Activated T-helper 9 cell treated with anti-CD3 and anti-CD28 coated beads, Interleukin-2, amount 50 U/mL, for 16 hours (primary cell): ENCODE results near the gene ZNF385B.
"Not testable (repeated sequence)": the region's sequence is repeated elsewhere in the genome, so short reads cannot be mapped to it uniquely, and the experiment has no call there.

Experiments used
- DNase-seq: peaks from one replicate; pipeline ENCODE4 v3.0.0-alpha.2; 2020; ENCODE audit warnings: low read depth

Gene ZNF385B

DNA sequence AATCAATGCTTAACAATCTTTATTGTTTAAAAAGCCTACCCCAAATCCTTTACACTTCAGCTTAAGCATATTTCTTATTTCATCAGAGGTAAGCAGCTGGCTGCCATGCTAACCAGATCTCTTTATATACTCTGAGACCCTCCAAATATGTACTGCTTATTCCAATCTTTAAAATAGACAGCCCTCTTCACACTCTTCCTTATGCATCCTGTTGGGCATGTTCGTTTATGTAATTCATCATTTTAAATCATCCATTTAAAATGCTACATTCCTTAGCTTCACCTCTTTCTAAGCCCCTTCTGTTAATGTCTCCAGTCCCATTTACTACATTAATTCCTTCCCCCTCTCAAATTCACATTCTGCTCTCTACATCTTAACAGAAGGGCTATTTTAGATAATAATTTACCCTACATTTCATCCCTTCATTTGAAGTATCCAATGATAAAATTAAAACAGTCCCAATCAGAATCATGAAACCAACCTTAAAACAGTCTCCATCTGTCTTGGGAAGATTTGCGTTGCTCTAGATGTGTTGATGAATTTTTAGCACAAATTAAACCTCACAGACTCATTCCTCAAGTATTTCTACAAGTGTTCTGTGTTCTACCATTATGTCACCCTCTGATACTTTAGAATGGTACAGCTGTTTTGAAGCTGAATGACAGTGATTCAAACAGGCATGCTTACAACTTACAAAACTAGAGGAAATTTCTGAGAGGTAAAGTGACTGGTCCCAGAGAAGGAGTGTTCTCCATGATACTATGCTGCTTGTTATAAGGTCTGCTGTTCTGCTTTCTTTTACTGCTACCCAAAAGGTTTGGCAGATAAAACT, 59.1 kb downstream of the ZNF385B start:
- no peak for DNase-seq

DNA sequence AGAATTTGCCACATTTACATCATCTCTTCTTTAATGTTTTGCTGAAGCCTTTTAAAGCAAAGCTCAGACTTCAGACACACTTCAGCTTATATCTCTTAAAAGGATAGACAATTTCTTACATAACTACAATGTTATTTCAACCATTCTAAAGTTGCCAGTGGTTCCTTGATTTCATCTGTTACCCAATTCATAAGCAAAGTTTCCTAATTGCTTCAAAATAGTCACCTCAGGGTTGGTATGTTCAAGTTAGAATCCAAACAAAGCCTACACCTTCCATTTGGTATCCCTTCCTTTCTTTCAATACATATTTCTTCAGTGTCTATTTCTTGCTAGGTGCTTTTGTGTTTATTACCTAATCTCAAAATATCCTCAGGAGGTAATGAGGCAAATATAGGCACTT, 60.6 kb downstream of the ZNF385B start:
- no peak for DNase-seq

DNA sequence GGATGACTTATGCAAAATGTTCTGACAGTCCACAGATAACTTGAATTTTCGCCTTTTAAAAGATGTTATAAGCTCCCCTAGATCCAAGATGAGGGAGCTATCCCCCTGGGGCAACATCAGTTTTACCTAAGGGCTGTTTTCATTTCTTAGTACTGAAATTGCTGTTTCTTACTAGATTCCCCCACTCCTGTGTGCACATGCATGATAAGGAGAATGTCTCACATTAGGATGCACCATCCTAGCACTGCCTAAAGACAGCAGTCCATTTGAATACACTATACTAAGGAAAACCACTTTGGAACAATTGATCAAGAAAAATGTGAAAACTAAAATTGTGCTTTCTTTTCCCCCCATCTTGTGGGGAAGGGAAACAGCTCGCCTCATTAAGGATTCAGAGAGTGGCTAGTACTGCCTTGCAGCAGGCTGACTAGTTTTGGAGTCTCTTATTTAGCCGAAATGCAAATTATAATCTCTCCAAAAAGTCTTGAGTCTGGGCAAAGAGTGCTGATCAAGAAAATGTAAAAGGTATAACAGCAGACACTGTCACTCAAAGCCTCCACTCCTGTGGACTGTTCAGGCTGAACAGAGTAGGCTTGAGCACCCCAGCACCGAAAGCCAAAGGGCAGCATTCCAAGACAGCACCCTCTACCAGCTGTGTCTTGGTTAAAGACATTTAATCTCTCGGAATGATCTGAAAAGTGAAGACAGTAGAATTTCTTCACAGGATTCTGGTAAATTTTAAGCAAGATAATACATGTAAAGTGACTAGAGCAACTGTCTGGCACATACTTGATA, 65.0 kb downstream of the ZNF385B start:
- no peak for DNase-seq

DNA sequence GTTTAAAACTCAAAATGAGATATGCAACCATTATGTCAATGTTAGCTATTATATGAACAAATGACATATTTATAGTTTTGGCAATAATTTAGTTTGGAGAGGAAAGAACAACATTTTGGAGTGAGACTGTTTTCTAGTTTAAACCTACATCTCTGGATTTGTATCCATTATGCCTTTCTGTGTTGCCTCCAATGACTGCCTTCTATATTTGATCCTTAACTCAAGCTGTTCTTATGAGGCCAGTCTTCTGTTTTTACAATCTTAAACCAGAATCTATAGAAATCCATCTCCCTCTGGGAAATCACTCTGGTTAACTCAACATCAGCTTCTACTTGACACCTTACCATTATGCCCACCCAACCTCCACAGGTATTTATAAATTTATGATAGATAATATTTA, 67.5 kb downstream of the ZNF385B start:
- DNase-seq = no peak

DNA sequence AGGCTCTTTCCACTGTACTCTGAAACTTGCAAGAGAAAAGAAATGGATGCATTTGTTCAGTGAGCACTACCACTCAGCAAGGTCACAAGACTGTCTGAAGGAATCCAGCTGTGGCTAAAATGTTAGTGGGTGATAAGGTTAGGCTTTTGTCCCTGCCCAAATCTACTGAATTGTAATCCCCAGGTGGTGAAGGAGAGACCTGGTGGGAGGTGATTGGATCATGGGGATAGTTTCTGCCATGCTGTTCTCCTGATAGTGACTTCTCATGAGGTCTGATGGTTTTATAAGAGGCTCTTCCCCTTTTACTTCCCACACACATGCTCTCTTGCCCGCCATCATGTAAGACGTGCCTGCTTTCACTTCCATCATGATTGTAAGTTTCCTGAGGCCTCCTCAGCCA, 68.2 kb downstream of the ZNF385B start:
- no peak for DNase-seq

DNA sequence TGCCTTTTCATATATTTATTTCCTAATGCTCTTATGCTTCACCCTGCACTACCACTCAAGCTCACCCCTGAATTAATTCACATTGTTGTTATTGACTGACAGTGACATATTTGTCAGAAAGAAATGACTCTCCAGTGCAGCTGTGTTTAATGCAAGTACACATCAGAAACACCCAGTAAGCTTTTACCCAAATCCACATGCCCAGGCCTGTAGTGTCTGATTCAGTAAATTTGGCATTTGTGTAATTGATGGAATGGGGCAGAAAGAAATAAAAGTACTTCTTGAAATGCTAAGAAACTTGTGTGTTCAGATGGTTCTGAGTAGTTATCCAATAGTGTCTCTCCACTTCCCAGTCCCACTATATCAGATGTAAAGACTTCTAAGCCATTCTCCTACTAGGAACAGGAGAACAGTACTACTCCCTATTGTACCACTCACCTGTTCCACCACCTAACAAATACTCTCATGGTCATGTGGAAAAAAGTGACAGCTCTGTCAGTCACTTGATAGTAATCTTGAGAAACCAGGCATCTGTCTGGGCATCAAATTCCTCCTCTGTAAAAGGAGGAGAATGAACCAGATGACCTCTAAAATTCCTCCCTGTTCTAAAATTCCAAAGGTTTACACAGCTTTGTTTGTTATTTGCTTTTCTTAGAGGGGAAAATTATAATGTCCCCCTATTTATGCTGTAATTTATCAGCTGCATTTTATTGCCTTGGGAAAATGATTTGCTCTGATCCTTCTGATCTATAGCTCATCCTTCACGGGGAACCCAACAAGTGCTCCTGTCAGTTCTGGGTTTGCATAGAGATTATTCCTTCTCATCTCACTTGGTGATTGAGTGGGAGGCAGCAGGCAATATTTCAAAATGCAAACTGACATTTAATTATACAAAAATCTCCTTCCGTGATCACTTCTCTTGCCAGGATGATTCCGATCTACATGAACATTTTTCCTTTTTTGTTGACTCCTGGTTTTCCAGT, 70.9 kb downstream of the ZNF385B start:
- no peak for DNase-seq

DNA sequence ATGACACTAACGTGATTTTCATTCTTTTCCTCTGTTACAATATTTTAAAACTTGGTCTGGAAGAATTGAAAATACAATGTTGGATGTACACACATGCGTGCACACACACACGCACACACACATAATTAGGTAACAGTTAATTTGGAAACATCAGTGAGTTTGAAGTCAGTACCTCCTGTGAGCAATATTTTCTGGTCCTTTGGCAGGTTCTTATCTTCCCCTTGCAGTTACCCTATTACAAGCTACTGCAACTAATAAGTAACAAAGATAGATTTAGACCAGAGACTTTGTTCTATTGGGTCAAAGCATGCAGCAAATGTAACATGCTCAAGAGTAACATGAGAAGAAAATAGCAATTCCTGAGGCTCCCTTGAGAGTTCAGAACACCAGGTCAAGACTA, 73.3 kb downstream of the ZNF385B start:
- no peak for DNase-seq

DNA sequence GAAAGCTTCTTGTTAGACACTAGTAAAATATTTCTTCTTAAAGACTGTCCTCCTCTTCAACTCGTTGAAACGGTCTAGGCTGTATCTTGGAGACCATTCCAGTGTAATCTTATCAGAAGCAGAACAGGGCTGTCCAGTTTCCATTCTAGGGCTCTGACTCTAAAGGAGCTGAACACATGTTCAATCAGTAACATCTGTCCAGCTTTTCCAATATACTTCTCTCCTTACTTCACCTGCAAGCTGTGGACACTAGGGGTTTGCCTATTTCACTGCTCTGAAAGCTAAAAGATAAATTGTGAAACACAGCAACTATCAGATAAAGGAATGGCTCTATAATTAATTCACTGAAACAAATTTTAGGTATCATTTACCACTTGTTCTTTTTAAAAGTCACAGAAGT, 73.8 kb downstream of the ZNF385B start:
- DNase-seq = no peak

DNA sequence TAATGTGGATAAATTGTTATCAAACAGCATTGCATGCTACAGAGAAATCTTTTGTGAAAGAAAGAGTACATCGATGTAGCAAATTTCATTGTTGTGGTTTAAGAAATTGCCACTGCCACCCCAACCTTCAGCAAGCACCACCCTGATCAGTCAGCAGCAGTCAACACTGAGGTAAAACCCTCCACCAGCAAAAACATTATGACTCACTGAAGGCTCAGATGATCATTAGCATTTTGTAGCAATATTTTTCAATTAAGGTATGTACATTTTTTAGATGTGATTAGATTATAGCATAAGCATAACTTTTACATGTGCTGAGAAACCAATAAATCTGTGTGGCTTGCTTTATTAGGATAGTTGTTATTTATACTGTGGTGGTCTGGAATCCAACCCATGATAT, 75.5 kb downstream of the ZNF385B start:
- no peak for DNase-seq

DNA sequence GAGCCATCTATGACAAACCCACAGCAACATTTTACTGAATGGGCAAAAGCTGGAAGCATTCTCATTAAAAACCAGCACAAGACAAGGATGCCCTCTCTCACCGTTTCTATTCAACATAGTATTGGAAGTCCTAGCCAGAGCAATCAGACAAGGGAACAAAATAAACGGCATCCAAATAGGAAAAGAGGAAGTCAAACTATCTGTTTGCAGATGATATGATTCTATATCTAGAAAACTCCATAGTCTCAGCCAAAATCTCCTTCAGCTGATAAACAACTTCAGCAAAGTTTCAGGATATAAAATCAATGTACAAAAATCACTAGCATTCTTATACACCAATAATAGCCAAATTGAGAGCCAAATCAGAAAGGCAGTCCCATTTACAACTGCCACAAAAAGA, 79.1 kb downstream of the ZNF385B start:
- DNase-seq = not testable (repeated sequence)

DNA sequence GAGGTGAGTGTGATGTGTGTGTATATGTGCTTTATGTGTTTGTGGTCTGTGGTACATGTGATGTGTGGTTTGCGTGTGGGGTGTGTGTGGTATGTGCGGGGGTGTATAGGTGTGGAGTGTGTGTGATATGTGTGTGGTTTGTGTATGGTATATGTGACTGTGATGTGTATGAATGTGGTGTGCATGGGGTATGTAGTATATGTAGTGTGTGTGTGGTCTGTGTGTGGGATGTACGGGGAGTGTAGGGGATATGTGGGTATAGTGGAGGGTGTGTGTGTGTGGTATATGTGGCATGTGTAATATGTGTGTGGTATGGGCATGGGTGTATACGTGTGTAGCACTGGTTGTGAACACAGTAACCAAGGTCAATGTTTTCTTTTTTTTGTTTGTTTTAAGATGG, 87.4 kb downstream of the ZNF385B start:
- no peak for DNase-seq

DNA sequence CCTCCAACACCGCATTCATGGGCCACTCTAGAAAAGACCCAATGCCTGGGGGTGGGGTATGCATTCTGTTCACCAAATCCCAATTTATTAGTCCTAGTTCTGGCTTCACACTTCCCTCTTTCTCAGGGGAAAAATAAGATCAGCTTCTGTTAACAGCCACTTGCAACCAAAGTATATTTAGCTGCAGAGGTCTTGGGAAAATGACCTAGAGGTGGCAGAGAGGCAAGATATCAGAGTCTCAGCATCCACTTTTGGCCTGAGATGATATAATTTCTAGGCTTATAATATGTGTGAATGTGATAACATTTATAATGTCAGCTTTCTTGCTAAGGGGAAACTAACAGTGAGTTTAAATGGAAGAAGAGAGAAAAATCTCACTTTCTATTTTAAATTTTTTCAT, 89.1 kb downstream of the ZNF385B start:
- no peak for DNase-seq

DNA sequence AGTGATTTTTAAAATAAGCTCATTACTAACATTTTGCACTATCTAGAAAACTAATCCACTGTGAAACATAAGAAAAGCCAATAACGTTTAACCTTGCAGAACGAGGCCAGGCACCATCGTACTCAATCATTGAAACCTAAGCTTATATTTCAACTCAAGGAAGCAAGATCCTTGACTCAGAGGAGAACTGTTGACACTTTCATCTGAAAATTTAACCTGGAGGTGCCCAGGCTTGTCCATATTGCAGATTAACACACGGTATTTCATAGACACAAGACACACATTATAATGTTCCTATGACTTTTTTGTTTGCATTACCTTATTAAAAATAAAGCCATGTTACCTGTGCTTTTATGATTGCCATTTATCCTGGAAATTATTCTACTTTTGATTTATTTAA, 89.6 kb downstream of the ZNF385B start:
- DNase-seq = no peak

DNA sequence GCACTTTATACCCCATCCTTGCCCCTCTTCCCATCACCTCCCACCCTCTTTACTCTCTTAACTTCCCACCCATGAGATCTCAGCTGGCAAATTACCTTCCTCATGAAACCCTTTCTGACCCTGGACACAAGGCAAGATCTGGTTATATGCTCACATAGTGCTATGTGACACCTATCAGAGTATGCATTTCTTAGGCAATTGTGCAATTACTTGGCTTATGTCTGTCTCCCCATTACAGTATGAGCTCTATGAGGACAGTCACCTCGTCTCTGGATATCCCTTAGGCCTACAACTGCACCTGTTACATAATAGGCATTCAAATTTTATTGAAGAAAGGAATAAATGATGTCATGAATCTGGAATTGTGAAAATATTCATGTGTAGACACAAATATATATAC, 91.4 kb downstream of the ZNF385B start:
- no peak for DNase-seq

DNA sequence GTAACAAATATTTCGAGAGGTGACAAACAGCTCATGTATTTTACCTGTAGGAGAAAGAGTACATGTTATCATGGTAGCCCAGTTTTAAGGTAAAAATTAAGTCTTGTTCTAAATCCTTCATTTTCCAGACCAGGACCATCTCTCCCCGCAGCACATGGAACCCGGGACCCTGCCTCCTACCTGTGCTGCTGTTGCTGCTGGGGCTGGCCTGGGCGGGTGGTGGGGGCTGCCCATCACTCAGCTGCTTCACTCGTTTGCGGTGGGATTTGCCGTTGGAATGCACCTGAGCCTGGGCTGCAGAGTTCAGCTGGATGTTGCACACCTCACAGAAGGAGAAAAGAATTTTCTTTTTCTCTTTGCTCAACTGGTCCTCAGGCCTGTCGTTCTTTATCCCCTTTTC, 92.1 kb downstream of the ZNF385B start:
- no peak for DNase-seq

DNA sequence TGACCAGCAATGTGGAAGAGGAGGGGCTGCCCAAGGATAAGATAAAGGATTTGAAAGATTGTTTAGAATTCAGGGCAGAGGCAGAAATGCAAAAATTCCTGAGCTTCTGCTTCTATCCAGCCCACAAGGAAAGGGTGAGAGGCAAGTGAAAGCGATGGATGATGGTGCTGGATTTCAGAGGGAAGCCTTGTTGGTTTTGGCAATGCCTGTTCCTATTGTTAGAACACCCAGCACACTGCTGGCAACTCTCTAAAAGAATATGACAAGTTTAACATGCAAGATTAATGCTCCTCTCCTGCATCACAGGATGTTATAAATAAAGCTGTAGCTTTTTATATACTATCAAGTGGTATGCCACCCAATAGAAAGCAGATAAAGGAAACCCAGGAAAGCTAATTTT, 92.6 kb downstream of the ZNF385B start:
- no peak for DNase-seq

DNA sequence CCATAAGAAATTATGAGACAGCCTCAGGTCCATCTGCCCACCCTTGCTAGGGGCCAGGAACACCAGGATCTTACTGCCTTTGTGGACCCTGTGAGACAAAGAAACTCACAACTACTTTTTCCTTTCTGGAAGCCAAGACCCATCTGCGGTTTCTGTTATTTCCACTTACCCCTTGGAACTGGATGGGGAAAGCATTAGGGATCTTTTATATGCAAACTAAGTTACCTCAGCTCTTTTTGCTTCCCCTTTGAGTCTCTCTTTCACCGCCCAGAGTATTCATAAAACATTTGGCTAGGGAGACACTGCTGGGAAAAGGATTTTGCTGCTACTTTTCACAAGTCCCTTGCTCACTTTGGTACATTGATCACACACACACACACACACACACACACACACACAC, 95.7 kb downstream of the ZNF385B start:
- DNase-seq = no peak

DNA sequence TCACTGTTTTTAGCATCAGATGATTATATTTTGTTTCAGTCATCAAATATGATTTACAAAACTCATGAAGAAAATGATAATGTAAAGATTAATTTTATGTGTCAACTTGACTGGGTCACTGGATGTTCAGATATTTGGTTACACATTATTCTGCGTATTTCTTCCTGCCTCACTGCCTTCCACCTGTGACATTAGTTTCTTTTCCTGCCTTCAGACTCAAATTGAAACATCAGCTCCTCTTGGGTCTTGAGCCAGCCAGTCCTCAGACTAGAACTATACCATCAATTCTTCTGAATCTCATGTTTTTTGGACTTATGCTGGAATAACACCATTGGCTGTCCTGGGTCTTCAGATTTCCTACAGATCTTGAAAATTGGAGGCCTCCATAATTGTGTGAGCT, 96.7 kb downstream of the ZNF385B start:
- no peak for DNase-seq

DNA sequence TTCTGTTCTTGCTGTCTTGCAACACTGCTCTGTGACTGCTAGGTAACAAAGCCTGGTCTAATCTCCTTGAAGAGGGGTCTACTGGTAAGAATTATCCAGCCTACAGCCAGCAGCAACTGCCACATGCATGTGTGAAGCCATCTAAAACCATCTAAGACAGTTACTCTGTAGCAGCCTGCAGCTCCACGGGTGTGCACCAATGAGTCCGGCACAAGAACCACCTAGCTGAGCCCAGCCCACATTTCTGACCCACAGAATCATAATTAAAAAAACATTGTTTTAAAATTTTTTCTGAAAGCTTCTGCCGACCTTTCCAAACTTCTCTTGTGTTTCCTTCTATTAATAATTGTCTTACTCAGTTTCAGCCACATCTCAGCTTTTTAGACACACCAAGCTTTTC, 102.8 kb downstream of the ZNF385B start:
- DNase-seq = no peak

DNA sequence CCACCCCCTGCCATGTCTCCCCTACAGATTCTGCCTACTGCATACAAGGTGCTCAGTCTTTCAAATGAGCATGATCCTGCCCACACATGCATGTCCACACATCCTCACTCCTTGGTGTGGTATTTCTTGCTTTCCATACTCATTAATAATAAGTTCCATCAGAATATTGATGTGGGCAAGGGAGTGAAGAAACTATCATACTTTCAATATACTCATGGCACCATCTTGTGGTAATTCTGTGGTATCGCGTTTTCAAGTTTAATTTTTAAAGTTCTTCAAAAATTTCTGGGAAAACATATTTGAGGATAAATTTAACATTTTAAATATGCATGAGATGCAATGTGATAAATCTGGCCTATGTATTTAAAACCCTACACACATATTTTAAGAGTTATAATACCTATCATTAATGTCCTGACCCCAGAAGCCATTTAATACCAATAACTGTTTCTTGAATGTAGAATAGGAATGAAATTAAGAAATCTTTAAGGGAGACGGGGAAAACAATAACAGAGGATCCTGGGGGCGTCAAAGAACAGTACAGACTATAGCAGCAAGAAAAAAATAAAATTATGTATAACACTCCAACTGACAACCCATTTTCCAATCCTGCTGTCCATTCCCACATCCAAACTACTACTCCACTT, 110.1 kb downstream of the ZNF385B start:
- DNase-seq = no peak

DNA sequence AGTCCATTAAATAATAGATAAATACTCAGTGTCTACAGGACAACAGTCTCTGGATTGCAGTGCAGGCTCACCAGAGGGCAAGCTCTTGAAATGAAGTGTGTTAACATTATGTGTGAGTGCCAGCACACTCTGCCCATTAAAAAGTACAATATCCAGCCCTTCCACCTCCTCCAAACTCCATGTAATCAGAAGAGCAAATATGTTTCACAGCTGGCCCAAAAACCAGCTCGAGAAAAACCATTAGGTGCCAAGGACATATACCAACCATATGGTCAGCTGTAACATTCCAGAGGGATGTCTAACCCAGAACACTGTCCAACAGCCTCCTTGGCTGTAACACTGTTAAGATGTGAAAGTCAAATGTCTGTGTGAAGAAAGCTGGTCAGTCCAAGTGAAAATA, 112.2 kb downstream of the ZNF385B start:
- DNase-seq = no peak

DNA sequence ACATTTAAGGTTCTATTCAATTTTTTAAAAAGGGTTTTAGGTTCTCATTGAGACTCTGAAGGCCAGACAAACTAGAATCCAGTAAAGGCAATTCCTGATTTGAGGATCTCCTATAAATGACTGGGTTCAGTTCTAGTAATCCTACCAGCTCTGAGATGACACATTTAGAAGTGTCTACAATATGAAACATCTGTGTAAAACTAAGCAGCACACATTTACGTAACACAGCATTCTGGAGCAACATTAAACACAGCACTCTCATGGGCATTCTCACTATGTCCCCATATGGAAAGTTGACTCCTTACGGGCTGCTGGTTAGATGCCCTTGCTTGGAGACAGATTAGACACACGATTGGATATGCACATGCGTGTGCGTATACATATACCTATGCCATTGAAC, 114.4 kb downstream of the ZNF385B start:
- DNase-seq = no peak
